NCI-H748 (cell line): ENCODE results near the gene ERI3.
A peak's percentile ranks its signal among the peaks of the same experiment; 100 is the strongest.

Experiments used
- DNase-seq: peaks from one replicate; lab custom pipeline; 2025; ENCODE audit not compliant: unreplicated experiment; lab: John Stamatoyannopoulos, UW

ERI3 gene

GRCh38 chr1:44239961-44240371 lies 115.1 kb downstream of the ERI3 start:
- no peak for DNase-seq

GRCh38 chr1:44239331-44239960 lies 115.6 kb downstream of the ERI3 start:
- no peak for DNase-seq

- DNase-seq = no peak
These were observed 116.4 kb downstream of the ERI3 start for GRCh38 chr1:44238660-44239059.

- DNase-seq = peak; percentile 74
These were observed 117.2 kb downstream of the ERI3 start for GRCh38 chr1:44237721-44238457.

- no peak for DNase-seq
These were observed 118.4 kb downstream of the ERI3 start for GRCh38 chr1:44236490-44237272.

GRCh38 chr1:44235808-44236207 lies 119.2 kb downstream of the ERI3 start:
- DNase-seq = peak; percentile 78

- DNase-seq = no peak
These were observed 121.5 kb downstream of the ERI3 start for GRCh38 chr1:44233593-44233992.

- DNase-seq = no peak
These were observed 124.3 kb downstream of the ERI3 start for GRCh38 chr1:44230796-44231195.

GRCh38 chr1:44229435-44230167 lies 125.5 kb downstream of the ERI3 start:
- DNase-seq = no peak

GRCh38 chr1:44228218-44228617 lies 126.8 kb downstream of the ERI3 start:
- peak; percentile 64 for DNase-seq

- no peak for DNase-seq
These were observed 127.8 kb downstream of the ERI3 start for GRCh38 chr1:44227211-44227610.

GRCh38 chr1:44225761-44226160 lies 129.3 kb downstream of the ERI3 start:
- no peak for DNase-seq

- no peak for DNase-seq
These were observed 131.9 kb downstream of the ERI3 start for GRCh38 chr1:44223187-44223610.

GRCh38 chr1:44222397-44223186 lies 132.5 kb downstream of the ERI3 start:
- no peak for DNase-seq

GRCh38 chr1:44221769-44222168 lies 133.3 kb downstream of the ERI3 start:
- DNase-seq = no peak

- DNase-seq = no peak
These were observed 134.3 kb downstream of the ERI3 start for GRCh38 chr1:44220755-44221154.

- DNase-seq = no peak
These were observed 134.9 kb downstream of the ERI3 start for GRCh38 chr1:44220001-44220751.

- no peak for DNase-seq
These were observed 135.8 kb downstream of the ERI3 start for GRCh38 chr1:44219301-44219626.

GRCh38 chr1:44218503-44219300 lies 136.4 kb downstream of the ERI3 start:
- no peak for DNase-seq
